ENCODE measurements around the gene NT5E. TPM values are rescaled to one million over a fixed set of nuclear protein-coding genes. Genes with fewer than 3 reads are reported as not detected.
"Not testable (repeated sequence)": the region's sequence is repeated elsewhere in the genome, so short reads cannot be mapped to it uniquely, and the experiment has no call there.

Gene NT5E
- polyA plus RNA-seq, 4 donors: 5.5 to 24.9 (median 8.8) TPM

DNA sequence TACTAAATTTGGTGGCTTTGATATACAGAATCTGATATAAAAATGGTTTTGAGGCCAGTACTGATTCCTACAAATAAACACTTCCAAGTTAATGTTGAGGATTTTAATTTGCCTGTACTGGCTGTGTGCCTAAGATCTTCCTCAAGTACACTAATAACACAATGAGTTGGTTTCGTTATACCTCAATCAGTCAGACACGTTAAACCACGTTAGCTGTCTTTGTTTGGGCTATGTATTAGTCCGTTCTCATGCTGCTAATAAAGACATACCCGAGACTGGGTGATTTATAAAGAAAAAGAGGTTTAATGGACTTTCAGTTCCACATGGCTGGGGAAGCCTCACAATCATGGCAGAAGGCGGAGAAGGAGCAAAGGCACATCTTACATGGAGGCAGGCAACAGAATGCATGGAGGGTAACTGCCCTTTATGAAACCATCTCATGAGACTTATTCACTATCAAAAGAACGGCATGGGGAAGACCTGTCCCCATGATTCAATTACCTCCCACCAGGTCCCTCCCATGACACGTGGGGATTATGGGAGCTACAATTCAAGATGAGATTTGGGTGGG lies 46.2 kb downstream of the NT5E start:
- DNase-seq (no peak), FAIRE-seq (no peak)
- Histone ChIP-seq H3K27ac (ENCODE audit: low read depth in 1 of 3, low read length in 2 of 3) (no peak overlapping the region), H3K9me3 (ENCODE audit: control insufficient read depth in 2 of 2, insufficient read depth in 1 of 2, low read depth in 1 of 2, low read length in 1 of 2) (peaks cover 2 to 10% of the 10 kb centered on the region in 2 donors), H3K27me3 (ENCODE audit: control insufficient read depth in 3 of 3, insufficient read depth in 3 of 3, low read length in 3 of 3) (no peaks in the 10 kb centered on the region), H3K4me1 (ENCODE audit: control insufficient read depth in 3 of 3, insufficient read depth in 2 of 3, low read depth in 1 of 3, low read length in 2 of 3) (no peaks in the 10 kb centered on the region), H3K36me3 (ENCODE audit: control insufficient read depth in 3 of 3, insufficient read depth in 2 of 3, low read depth in 1 of 3, low read length in 3 of 3) (peaks cover 0 to 8% (median 0%) of the 10 kb centered on the region in 3 donors), H3K4me3 (ENCODE audit: low read depth in 1 of 3, low read length in 3 of 3) (no peak overlapping the region)
- WGBS, 3 donors: 74 to 86% (median 79%) methylated on average over 8 of the region's 8 CpGs

DNA sequence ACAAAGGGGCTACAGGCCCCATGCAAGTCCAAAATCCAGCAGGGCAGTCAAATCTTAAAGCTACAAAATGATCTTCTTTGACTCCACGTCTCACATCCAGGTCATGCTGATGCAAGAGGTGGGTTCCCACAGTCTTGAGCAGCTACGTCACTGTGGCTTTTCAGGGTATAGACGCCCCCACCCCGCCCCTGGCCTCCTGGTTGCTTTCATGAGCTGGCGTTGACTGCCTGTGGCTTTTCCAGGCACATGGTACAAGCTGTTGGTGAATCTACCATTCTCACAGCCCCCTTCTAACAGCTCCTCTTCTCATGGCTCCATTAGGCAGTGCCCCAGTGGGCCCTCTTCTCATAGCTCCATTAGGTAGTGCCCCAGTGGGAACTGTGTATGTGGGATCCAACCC lies 47.0 kb downstream of the NT5E start:
- Histone ChIP-seq H3K9me3 (ENCODE audit: control insufficient read depth in 2 of 2, insufficient read depth in 1 of 2, low read depth in 1 of 2, low read length in 1 of 2) (peaks cover 2 to 10% of the 10 kb centered on the region in 2 donors), H3K36me3 (ENCODE audit: control insufficient read depth in 3 of 3, insufficient read depth in 2 of 3, low read depth in 1 of 3, low read length in 3 of 3) (peaks cover 0 to 6% (median 2%) of the 10 kb centered on the region in 3 donors), H3K4me1 (ENCODE audit: control insufficient read depth in 3 of 3, insufficient read depth in 2 of 3, low read depth in 1 of 3, low read length in 2 of 3) (no peaks in the 10 kb centered on the region), H3K4me3 (ENCODE audit: low read depth in 1 of 3, low read length in 3 of 3) (no peak overlapping the region), H3K27ac (ENCODE audit: low read depth in 1 of 3, low read length in 2 of 3) (no peak overlapping the region), H3K27me3 (ENCODE audit: control insufficient read depth in 3 of 3, insufficient read depth in 3 of 3, low read length in 3 of 3) (no peaks in the 10 kb centered on the region)
- 91 to 96% (median 94%) methylated on average over 5 of the region's 5 CpGs for WGBS, 3 donors
- no peak for FAIRE-seq
- no peak for DNase-seq

DNA sequence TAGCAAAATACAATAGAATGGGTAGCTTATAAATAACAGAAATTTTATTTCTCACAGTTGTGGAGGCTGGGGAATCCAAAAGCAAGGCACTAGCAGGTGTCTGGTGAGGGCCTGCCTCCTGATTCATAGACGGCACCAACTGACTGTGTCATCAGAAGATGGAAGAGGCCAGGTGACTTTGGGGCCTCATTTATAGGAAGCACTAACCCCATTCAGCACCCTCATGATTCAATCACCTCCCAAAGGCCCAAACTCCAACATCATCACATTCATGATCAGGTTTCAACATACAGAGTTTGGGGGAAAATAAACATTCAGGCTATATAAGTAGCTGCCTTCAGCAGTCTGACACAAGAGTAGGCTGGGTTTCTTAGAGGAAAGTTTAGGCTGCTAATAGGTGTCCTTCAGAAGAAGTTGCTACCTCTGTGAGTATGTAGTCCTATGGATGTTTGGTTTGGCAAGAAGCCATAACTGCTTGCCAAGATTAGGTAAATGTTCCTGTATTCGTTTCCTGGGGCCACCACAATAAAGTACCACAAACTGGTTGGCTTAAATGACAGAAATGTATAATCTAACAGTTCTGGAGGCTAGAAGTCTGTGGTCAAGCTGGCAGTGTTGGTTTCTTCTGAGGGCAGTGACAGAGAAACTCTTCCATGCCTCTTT lies 48.8 kb downstream of the NT5E start:
- Histone ChIP-seq H3K4me1 (ENCODE audit: control insufficient read depth in 3 of 3, insufficient read depth in 2 of 3, low read depth in 1 of 3, low read length in 2 of 3) (no peaks in the 10 kb centered on the region), H3K9me3 (ENCODE audit: control insufficient read depth in 2 of 2, insufficient read depth in 1 of 2, low read depth in 1 of 2, low read length in 1 of 2) (peaks cover 2 to 10% of the 10 kb centered on the region in 2 donors), H3K4me3 (ENCODE audit: low read depth in 1 of 3, low read length in 3 of 3) (no peak overlapping the region), H3K27ac (ENCODE audit: low read depth in 1 of 3, low read length in 2 of 3) (no peak overlapping the region), H3K36me3 (ENCODE audit: control insufficient read depth in 3 of 3, insufficient read depth in 2 of 3, low read depth in 1 of 3, low read length in 3 of 3) (peaks cover 0 to 8% (median 6%) of the 10 kb centered on the region in 3 donors), H3K27me3 (ENCODE audit: control insufficient read depth in 3 of 3, insufficient read depth in 3 of 3, low read length in 3 of 3) (no peaks in the 10 kb centered on the region)
- DNase-seq (peak; percentile 12 to 48), FAIRE-seq (no peak)
- WGBS, 3 donors: 33 to 57% (median 38%) methylated on average over 2 of the region's 2 CpGs

DNA sequence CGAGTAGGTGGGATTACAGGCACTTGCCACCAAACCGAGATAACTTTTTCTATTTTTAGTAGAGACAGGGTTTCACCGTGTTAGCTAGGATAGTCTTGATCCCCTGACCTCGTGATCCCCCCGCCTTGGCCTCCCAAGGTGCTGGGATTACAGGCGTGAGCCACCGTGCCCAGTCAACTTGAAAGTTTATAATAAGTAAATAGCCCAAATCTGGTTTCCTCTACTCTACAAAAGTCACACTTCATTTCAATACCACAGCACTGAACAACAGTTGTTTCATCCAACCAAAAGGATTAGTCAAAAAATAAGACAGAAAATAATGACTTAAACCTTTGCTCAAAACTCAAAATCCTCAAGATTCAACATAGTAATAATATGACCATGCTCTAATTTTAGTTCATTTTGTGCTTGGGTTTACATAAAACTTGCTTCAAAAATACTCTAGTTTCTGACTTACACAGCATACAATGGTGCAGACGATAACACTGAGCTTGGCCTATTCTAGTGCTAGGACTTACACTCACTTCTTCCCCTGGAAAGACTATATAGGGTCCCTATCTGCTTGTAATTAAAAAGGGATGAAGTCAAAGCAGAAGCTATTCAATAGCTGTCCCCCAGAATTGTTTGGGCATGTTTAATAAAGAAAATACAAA lies 56.7 kb downstream of the NT5E start:
- Histone ChIP-seq H3K27ac (ENCODE audit: low read depth in 1 of 3, low read length in 2 of 3) (no peak overlapping the region), H3K4me3 (ENCODE audit: low read depth in 1 of 3, low read length in 3 of 3) (no peak overlapping the region), H3K27me3 (ENCODE audit: control insufficient read depth in 3 of 3, insufficient read depth in 3 of 3, low read length in 3 of 3) (no peaks in the 10 kb centered on the region), H3K4me1 (ENCODE audit: control insufficient read depth in 3 of 3, insufficient read depth in 2 of 3, low read depth in 1 of 3, low read length in 2 of 3) (no peaks in the 10 kb centered on the region), H3K36me3 (ENCODE audit: control insufficient read depth in 3 of 3, insufficient read depth in 2 of 3, low read depth in 1 of 3, low read length in 3 of 3) (peaks cover 4 to 12% (median 8%) of the 10 kb centered on the region in 3 donors), H3K9me3 (ENCODE audit: control insufficient read depth in 2 of 2, insufficient read depth in 1 of 2, low read depth in 1 of 2, low read length in 1 of 2) (no peaks in the 10 kb centered on the region)
- WGBS, 3 donors: 78 to 90% (median 79%) methylated on average over 8 of the region's 8 CpGs
- FAIRE-seq (no peak), DNase-seq (no peak)

DNA sequence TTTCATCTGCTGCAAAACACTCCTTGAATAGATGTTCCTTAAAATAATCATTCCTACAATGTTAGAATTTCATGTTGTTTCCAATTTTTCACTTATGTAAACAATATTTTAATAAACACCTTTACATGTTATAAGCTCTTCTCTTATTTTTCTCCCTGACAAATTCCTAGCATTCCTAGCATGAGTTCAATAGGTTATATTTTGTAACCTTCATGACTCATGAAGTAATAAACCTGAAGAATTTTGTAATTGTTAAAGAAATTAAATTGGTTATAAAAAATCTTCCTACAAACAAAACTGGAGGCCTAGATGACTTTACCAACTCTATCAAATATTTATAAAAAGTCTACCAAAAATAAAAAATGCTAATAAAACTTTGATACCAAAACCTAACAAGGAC lies 66.3 kb downstream of the NT5E start:
- H3K4me3 ChIP-seq (ENCODE audit: low read depth in 1 of 3, low read length in 3 of 3): no peak overlapping the region
- no peaks in the 10 kb centered on the region for H3K4me1 ChIP-seq (ENCODE audit: control insufficient read depth in 3 of 3, insufficient read depth in 2 of 3, low read depth in 1 of 3, low read length in 2 of 3)
- no peaks in the 10 kb centered on the region for H3K9me3 ChIP-seq (ENCODE audit: control insufficient read depth in 2 of 2, insufficient read depth in 1 of 2, low read depth in 1 of 2, low read length in 1 of 2)
- peak in 1 of 2 donors; percentile 14 for DNase-seq
- no peaks in the 10 kb centered on the region for H3K27me3 ChIP-seq (ENCODE audit: control insufficient read depth in 3 of 3, insufficient read depth in 3 of 3, low read length in 3 of 3)
- no peak for FAIRE-seq
- H3K36me3 ChIP-seq (ENCODE audit: control insufficient read depth in 3 of 3, insufficient read depth in 2 of 3, low read depth in 1 of 3, low read length in 3 of 3): peaks cover 3 to 29% (median 14%) of the 10 kb centered on the region in 3 donors
- no peak overlapping the region for H3K27ac ChIP-seq (ENCODE audit: low read depth in 1 of 3, low read length in 2 of 3)

DNA sequence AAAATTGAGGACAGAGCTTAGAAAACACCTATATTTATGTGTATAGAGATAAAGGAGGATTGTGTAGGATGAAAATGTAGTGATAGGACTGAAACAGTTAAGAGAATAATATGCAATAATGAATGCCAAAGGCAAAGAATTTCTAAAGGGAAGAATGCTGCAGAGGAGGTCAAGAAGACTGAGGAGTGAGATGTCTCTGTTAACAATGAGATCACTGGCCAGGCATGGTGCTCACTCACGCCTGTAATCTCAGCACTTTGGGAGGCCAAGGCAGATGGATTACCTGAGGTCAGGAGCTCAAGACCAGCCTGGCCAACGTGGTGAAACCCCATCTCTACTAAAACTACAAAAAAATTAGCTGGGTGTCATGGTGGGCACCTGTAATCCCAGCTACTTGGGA lies 74.4 kb downstream of the NT5E start:
- not testable (repeated sequence) for DNase-seq; H3K27me3 ChIP-seq (ENCODE audit: control insufficient read depth in 3 of 3, insufficient read depth in 3 of 3, low read length in 3 of 3); FAIRE-seq; H3K27ac ChIP-seq (ENCODE audit: low read depth in 1 of 3, low read length in 2 of 3); H3K4me1 ChIP-seq (ENCODE audit: control insufficient read depth in 3 of 3, insufficient read depth in 2 of 3, low read depth in 1 of 3, low read length in 2 of 3); H3K4me3 ChIP-seq (ENCODE audit: low read depth in 1 of 3, low read length in 3 of 3); H3K9me3 ChIP-seq (ENCODE audit: control insufficient read depth in 2 of 2, insufficient read depth in 1 of 2, low read depth in 1 of 2, low read length in 1 of 2)
- peaks cover 5 to 29% (median 5%) of the 10 kb centered on the region in 3 donors for H3K36me3 ChIP-seq (ENCODE audit: control insufficient read depth in 3 of 3, insufficient read depth in 2 of 3, low read depth in 1 of 3, low read length in 3 of 3)
- 80 to 93% (median 81%) methylated on average over 2 of the region's 2 CpGs for WGBS, 3 donors

DNA sequence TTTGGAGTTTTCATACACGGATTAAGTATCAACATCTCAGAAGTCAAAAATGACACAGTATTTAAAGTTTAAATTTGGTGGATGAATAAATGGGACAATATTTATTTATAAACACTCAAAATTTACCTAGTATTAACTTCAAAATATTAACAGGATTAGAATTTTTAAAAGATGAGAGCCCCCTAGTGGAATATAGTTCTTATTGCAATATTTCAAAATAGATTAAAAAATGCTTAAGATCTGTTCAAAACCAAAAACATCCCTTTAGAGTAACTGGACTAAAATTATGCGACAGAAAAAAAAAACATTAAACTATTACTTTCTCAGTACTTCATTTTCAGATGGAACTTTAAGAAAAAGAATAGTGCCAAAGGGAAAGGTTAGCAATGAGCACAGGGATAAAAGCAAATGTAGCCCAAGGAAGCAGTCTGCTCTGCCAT lies 87.2 kb downstream of the NT5E start:
- H3K9me3 ChIP-seq (ENCODE audit: control insufficient read depth in 2 of 2, insufficient read depth in 1 of 2, low read depth in 1 of 2, low read length in 1 of 2): no peaks in the 10 kb centered on the region
- H3K4me3 ChIP-seq (ENCODE audit: low read depth in 1 of 3, low read length in 3 of 3): no peak overlapping the region
- H3K27ac ChIP-seq (ENCODE audit: low read depth in 1 of 3, low read length in 2 of 3): no peak overlapping the region
- DNase-seq (peak; percentile 3 to 9), FAIRE-seq (peak; percentile 95)
- no peaks in the 10 kb centered on the region for H3K27me3 ChIP-seq (ENCODE audit: control insufficient read depth in 3 of 3, insufficient read depth in 3 of 3, low read length in 3 of 3)
- no peaks in the 10 kb centered on the region for H3K4me1 ChIP-seq (ENCODE audit: control insufficient read depth in 3 of 3, insufficient read depth in 2 of 3, low read depth in 1 of 3, low read length in 2 of 3)
- H3K36me3 ChIP-seq (ENCODE audit: control insufficient read depth in 3 of 3, insufficient read depth in 2 of 3, low read depth in 1 of 3, low read length in 3 of 3): peaks cover 4 to 22% (median 5%) of the 10 kb centered on the region in 3 donors
- 66 to 71% (median 68%) methylated on average over 2 of the region's 2 CpGs for WGBS, 3 donors

DNA sequence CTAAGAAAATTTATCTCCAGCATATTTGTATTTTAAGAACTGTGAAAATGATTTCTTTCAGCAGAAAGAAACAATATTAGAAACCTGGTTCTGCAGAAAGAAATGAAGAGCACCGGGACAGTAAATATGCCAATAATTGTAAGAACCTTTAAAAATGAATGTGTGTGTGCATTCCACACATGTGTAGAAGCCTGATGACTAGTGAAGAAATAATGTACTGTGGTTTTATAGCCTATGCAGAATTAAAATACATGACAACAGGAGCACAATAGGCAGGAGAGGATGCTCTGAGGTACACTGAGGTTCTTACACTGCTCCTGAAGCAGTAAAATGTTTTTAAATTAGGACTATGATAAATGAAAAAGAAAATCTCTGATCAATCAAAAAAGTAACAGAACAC lies 94.9 kb downstream of the NT5E start:
- H3K27ac ChIP-seq (ENCODE audit: low read depth in 1 of 3, low read length in 2 of 3): no peak overlapping the region
- no peak for DNase-seq
- H3K9me3 ChIP-seq (ENCODE audit: control insufficient read depth in 2 of 2, insufficient read depth in 1 of 2, low read depth in 1 of 2, low read length in 1 of 2): no peaks in the 10 kb centered on the region
- 97 to 100% (median 98%) methylated on average over 1 of the region's 1 CpG for WGBS, 3 donors
- H3K36me3 ChIP-seq (ENCODE audit: control insufficient read depth in 3 of 3, insufficient read depth in 2 of 3, low read depth in 1 of 3, low read length in 3 of 3): peaks cover 2 to 24% (median 3%) of the 10 kb centered on the region in 3 donors
- H3K4me3 ChIP-seq (ENCODE audit: low read depth in 1 of 3, low read length in 3 of 3): no peak overlapping the region
- FAIRE-seq: no peak
- H3K4me1 ChIP-seq (ENCODE audit: control insufficient read depth in 3 of 3, insufficient read depth in 2 of 3, low read depth in 1 of 3, low read length in 2 of 3): no peaks in the 10 kb centered on the region
- H3K27me3 ChIP-seq (ENCODE audit: control insufficient read depth in 3 of 3, insufficient read depth in 3 of 3, low read length in 3 of 3): no peaks in the 10 kb centered on the region
